Stimulated activated CD8-positive, alpha-beta memory T cell treated with anti-CD3 and anti-CD28 coated beads, Interleukin-4, amount 100 ng/mL, for 48 hours (primary cell): ENCODE results near the gene SRSF9.
A peak's percentile ranks its signal among the peaks of the same experiment; 100 is the strongest.
"Not testable (repeated sequence)": the region's sequence is repeated elsewhere in the genome, so short reads cannot be mapped to it uniquely, and the experiment has no call there.

Source experiments
- DNase-seq: peaks from one replicate; pipeline ENCODE4 v3.0.0-alpha.2; 2020

SRSF9 gene, protein sequence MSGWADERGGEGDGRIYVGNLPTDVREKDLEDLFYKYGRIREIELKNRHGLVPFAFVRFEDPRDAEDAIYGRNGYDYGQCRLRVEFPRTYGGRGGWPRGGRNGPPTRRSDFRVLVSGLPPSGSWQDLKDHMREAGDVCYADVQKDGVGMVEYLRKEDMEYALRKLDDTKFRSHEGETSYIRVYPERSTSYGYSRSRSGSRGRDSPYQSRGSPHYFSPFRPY

DNA sequence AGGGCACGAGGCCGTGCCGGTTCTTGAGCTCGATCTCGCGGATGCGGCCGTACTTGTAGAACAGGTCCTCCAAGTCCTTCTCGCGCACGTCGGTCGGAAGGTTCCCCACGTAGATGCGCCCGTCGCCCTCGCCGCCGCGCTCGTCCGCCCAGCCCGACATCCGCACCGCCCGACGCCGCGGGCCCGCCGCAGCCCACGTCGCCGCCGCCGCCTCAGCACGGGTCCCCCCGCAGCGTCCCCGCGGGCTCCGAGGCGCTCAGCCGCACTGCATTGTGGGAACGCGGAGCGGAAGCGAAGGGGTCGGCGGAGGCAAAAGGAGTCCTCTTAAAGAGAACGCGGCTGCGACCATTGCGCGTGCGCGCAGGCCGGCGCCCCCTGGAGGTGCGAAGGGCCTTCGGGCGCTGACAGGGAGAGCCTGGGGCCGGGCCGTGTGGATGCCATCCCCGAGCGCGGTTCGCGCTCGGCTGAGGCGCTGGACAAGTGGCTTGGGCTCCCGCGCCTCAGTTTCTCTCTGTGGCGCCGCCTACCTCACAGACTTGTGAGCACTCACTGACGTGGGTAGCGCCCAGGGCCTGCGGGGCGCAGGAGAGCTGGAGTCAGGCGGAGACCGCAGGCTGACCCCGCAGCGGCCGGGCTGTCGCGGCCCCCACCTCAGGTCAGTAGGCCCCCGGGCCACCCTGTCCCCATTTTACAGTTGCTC, at the start of gene SRSF9:
TSS of gene SRSF9 (minus strand) at position 299 of the 700 bp plus-strand sequence. CDS start at position 160, 139 bp downstream.
- peak; percentile 98 for DNase-seq

DNA sequence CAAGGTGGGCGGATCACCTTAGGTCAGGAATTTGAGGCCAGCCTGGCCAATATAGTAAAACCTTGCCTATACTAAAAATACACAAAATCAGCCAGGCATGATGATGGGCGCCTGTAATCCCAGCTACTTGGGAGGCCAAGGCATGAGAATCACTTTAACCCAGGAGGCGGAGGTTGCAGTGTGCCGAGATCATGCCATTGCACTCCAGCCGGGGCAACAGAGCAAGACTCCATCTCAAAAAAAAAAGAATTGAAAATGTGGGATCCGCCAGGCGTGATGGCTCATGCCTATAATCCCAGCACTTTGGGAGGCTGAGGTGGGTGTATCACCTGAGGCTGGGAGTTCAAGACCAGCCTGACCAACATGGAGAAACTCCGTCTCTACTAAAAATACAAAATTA, 49.8 kb upstream of the SRSF9 start:
- DNase-seq = not testable (repeated sequence)

DNA sequence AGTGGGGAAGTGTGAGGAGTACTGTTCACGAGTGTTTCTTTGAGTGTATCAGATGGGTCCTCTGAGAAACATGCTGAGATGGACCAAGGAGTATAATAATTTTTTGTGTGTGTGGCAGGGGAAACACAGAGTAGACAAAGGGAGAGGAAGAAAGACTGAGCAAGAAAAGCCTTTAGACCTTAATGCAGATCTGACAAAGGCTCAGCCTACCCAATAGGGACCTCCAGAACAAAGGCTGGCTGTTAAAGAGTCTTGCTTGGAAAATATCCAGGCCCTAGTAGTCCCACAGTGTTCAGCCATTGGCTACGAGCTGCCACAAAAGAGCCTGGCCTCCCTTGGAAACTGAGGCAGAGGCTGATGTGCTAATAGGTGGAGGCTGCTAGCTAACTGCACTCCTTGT, 45.9 kb upstream of the SRSF9 start:
- no peak for DNase-seq

DNA sequence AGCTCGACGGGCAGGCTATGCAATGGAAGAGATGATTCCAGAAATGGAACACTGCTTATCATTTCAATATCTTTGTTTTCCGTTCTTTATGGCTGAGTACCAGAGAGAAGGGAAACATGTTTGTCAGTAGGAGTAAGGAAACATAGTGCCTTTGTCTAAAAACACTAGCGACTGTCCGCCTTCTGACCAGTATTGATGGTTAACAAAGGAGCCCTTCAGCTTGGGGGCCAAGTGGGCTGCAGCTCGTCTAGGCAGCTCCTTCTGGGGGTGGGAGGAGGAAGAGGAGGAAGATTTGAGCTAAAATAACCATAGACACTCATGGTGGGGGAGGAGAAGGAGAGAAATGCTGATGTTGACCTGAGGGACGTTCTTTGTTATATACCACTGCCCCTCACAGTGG, 44.5 kb upstream of the SRSF9 start:
- no peak for DNase-seq

DNA sequence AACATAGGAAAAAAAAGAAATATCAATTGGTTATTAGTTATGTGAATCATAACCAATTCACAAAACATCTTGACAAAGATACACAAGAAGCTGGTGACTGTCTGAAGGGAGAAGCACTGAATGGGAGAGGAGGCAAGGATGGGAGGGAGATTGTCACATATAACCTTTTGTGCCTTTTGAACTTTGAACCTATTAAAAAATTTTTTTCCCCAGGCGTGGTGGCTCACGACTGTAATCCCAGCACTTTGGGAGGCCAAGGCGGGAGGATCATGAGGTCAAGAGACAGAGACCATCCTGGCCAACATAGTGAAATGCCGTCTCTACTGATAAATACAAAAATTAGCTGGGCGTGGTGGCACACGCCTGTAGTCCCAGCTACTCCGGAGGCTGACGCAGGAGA, 39.0 kb upstream of the SRSF9 start:
- no peak for DNase-seq

DNA sequence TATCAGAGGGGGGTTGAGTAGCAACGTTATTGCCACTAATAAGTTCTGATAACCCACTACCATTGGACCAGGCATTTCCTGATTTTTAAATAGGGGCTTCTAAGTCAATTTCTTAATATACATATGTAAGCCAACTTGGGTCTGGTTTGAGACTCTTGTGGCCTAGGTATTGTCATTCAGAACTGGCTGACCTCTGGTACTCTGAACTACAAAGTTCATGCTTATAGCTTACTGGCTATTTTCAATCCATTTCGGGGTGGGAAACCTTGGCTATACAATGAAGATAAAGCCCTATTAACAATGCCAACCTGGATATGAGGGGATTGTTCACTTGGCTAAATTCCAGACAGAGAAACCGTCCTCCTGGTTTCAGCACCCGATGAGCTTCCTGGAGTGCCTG, 35.0 kb upstream of the SRSF9 start:
- DNase-seq = no peak

DNA sequence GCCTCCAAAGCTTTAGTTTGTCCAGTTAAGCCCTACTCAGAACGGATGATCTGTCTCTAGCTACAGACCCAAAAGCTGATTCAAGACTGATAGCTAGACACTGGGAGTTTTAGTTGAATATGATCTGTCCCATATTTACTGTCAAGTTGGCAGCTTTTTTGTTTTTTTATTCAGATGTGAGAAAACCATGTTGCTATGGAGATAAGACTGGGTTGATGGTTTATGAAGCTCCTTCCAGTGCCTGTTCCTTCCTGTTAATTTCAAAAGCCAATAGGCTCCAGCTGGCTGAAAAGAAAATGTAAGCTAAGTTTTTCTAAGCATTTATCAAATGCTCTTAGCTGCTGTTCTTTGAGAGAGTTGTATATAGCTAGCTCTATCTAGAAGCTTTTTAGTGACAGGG, 31.0 kb upstream of the SRSF9 start:
- no peak for DNase-seq

DNA sequence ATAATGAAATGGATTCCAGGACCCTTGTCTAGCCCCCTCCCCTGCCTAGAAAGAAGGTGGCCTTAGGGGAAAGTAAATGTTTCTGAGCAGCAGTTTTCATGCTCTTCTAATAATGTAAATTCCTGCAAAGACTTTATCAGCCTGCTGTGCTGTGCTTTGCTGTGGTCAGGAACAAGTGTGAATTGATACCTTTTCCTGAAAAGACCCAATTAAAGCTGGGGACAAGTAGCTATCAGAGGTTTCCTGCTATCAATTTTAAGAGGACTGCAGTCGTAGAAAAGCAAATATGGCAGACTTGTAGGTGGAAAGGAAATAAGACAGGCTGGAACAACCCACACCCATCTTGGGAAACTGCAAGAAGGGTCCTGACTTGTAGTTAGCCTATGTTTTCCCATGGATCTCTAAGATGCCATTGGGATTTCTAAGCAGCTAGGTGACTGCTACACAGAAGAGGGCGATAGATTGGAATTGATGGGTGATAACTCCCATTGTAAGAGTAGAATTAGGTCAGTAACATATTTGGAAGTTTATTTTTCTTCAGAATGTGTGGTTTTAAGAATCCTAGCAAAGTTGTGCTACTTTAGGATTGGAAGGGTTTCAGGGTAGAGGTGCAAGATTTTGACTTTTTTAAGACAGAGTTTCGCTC, 29.4 kb upstream of the SRSF9 start:
- no peak for DNase-seq

DNA sequence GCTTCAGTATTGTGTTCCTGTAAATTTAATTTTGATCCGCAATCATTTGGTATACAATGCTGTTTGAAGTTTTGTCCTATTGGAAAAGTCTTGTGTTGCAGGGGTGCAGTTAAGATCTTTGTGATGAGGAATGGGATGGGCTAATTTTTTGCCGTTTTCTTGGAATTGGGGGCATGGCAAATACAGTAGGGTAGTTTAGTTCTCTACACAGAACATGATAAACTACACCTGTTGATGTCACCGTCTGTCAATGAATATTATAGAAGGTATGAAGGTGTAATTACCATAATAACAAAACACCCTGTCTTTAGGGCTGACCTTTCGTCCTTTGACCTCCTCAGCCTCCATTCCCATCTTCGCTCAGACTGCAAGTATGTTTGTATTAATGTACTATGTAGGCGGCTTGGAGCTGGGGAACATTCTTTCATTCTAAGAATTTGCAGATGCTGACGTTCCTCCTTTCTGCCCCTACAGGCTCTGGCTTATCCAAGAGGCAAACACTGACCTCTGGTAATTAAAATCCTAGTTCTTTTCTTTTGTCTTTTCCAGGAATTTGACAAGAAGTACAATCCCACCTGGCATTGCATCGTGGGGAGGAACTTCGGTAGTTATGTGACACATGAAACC, 28.1 kb upstream of the SRSF9 start:
- no peak for DNase-seq

DNA sequence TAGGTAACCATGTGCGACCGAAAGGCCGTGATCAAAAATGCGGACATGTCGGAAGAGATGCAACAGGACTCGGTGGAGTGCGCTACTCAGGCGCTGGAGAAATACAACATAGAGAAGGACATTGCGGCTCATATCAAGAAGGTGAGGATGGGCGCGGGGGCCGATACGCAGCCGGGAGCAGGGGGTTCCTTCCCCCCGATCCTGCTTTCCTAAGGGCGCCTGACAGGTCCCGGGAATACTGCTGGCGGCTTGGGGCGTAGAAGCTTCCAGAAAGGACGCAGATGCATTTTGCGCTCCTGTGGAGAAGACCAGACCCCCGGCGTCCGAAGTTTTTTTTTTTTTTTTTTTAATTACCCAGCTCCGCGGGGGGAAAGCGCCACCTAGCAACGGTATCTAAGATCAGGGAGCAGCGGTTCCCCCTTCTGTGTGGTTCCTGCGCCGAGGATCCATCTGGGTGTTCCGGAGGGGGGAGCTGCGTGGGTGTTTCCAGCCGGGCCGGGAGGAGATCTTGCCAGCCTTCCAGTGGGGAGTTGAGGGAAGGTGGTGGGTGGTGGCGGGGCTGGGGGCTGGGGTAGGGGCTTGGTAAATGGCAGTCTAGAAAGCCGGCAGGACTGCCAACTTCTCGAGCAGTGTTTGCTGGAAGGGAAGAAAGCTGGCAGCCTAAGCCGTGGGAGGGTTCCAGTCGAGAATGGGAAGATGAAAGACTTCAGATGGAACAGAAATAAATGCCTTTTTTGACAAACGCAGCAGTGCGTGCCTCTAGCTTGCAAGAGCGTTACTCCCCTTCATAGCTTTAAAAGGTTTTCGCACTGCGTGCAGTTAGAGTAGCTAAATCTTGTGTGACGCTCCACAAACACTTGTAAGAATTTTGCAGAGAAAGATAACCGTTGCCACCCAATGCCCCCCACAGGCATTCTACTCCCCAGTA, 27.1 kb upstream of the SRSF9 start:
- peak; percentile 67 for DNase-seq

DNA sequence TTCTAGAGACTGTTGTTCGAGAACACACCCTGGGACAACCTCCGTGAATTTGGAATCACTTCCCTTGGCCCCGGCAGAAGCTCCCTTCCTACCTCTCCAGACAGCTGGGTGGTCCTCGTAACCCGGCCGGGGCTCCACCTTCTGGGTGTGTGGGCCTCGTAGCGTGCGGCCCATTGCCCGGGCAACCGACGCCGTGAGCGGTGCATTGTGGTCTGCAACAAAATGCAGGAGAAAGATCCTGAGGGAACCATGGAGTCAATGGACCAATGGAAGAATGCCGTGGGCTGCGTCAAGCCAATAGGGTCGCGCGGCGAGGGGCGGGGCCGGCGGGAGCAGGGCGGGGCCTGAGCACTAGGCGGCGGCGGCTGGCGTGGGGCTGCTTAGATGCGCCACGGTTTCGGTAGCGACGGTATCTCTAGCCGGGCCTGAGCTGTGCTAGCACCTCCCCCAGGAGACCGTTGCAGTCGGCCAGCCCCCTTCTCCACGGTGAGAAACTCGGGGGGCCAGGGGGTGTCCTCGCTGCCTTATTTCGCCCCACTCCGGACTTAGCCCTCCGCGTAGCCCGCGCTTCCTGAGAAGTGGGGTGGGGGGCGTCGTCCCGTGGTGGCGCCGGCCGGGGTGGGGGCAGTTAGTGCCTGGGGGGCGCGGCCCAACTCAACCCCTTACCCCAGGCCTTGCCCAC, 26.3 kb upstream of the SRSF9 start, which contains the start of gene DYNLL1:
TSS of gene DYNLL1 (plus strand) at position 383 of the 682 bp plus-strand sequence. CDS start 309 bp downstream, outside the sequence.
- peak; percentile 99 for DNase-seq

DNA sequence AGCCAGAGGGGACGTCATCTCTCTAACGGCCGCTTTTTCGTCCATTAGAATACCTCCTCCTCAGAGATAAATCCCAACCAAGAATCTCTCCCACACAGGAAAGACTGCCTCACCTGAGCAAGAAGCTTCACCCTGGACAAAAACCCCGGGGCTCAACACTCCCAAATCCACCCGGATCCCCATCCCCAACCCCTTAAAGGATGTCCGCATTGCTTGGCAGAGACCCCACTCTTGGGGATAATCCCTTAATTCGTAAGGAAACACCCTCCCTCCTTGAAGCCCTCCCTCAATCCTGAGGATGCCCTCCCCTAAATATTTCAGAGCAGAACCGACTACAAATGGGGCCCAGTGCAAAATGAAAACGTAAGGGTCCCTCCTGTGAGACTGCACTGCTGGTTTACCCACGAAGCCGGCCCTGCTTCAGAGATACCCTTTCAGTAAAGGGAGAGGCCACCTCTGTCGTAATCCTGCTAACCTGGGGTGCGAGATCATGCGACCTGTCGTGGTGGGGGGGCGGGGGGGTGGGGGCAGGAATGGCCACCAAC, 25.7 kb upstream of the SRSF9 start:
- no peak for DNase-seq

DNA sequence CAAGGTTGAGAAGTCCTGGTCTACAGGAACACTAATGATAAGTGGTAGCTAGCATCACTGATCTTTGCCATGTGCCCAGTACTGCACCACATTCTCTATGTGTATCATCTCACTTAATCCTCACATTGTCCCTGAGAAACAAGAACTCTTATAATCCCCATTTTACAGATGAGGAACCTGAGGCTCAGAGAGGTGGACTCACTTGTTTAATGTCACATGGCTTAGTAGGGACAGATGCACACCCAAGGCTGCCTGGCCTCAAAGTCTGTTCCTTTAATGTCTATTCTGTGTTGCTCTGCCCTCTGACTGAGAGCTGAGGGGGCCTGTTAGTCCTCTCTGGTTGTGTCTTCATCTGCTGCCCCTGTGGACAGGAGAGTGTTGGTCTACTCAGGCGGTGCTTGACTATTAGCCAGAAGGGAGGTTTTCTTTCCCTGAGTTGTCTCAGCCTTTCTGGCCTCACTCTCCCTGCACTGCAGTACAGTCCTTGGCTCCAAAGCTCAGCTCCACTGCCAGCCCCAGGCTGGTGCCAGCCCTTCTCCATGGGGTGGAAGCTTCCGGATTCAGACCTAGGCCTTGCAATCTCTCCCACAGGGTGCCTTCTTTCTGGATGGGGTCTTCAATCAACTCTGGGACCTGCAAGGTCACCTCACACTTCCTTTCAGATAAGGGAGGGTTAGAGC, 21.4 kb upstream of the SRSF9 start:
- DNase-seq = no peak

DNA sequence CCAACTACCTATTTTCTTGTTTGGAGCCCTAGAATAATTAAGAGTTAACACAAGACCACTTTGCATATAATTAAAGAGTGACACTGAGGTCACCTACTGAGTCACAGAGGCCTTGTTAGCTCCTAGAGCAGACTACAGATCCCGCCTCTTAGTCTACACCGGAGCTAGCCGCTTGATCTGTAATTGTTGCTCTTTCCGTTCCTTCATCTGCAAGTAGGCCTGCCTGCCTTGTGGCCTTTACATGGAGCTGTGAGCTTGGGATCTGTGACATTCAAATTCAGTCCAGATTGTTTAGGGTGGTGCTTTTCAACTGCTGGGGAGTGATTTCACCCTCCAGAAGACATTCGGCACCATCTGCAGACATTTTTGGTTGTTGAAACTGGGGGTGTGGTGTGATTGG, 20.8 kb upstream of the SRSF9 start:
- no peak for DNase-seq

DNA sequence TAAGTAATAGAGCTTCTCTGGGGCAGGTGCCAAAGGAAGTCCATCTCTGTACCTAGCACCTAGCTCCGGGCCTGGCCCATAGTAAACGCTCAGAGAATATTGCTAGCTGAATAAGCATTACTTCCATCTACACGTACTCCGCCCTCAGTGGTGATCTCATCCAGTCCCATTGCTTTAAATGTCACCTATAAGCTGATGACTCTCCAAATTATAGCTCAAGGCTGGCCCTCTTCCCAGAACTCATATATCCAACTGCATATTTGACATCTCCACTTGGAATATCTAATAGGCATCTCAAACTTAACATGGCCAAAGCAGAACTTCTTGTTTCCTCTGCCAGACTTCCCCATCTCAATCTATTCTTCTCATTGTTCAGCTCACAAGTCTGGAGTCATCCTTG, 19.5 kb upstream of the SRSF9 start:
- no peak for DNase-seq

DNA sequence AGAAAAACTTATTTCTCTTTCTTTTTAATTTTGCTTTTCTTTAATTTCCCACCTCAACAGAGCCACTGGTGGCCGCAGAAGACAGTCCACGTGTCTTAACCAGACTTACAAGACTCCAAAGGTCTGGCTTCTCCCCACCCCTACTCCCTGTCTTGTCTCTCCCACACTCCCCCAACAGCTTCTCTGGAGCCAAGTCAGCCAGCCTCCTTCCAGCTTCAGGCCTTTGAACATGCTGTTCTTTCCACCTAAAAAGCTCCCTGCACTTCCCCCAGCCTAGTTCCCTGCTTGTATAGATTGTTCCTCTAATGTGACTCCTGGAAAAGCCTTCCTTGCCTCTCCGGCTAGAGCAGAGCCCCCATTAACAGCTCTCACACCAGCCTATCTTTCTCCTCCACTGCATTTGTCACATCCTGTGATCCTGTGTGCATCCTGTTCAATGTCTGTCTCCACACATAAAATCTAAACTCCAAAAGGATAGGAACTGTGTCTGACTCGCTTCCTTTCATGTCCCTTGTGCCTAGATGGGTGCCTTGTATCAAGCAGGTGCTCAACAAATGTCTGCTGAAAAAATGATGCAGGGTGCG, 18.6 kb upstream of the SRSF9 start:
- DNase-seq = no peak

DNA sequence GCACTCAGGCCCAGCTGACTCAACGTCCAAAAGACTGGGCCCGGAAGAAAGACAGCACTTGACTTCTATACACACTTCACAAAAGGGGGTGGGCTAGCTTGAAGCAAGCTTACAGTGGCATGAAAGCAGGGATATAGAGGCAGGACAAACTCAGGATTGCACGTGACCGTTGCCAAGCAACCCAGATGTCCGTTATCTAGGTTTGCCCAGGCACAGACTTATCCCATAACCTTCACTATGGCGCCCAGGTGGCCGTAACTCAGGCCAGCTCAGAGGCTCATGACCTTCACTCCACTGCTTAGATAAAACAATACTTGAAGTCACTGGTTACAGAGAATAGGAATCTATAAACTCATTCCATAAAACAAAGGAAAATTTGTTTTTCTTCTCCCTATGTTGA, 18.0 kb upstream of the SRSF9 start:
- not testable (repeated sequence) for DNase-seq

DNA sequence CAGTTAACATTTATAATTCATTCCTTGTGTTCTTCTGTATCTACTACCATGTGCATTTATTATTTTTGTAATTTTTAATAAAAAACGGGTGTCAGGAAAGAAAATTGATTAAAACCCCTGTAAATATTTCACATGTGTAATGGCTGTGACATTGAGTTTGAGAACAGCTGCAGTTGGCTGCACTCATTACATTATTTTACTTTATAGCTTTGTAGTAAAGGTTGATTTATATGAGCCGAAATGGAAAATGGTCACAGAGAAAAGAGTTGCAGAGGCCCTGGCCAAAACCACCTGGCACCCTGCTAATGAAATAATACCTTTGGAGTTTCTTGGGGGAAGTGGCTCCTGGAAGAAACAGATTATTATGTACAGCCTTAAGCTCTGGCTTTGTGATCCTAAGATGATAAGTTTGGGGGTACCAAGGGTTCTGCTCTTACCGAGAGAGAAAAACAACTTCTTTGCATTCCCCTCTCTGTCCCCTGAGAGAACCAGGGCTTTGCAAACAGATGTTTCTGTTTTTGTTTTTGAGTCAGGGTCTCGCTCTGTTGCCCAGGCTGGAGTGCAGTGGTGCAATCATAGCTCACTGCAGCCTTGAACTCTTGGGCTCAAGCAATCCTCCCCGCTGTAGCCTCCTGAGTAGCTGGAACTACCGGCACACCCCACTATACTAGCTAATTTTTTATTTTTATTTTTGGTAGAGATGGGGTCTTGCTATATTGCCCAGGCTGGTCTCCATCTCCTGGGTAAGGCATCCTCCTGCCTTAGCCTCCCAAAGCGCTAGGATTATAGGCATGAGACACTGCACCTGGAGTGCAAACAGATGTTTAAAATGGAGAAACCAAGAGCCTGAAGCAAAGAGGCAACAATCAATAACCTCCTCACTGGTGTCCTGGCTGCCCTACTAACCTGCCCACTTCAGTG, 16.7 kb upstream of the SRSF9 start:
- DNase-seq = no peak

DNA sequence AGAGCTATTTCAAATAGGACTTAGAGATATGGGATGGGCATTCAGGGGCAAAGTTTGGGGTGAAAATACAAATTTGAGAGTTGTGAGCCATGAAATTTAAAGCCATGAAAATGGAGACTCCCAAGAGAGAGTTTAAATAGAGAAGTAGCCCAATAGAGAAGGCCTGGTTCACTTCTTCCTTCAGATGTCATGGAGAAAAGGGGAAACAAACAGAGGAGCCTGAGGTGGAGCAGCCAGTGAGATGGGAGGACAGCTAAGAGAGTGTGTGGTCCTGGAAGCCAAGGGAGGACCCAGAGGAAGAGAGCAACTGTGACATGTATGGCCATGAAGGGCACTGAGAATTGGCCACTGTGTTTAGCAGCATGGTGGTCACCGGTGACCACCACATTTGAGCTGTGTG, 14.1 kb upstream of the SRSF9 start:
- no peak for DNase-seq
